Endothelial cell of umbilical vein (primary cell): ENCODE results near the gene CPNE5. TPM values are rescaled to one million over a fixed set of nuclear protein-coding genes. Genes with fewer than 3 reads are reported as not detected.

Experiments used
- BruUV-seq: library from RNA; stranded (reverse); fragments of 400-500 nt; replicated peaks from 2 replicates; lab custom pipeline; 2021; lab: Mats Ljungman, UMichigan
- CTCF ChIA-PET: fragments of 300-600, 350-600 bp; sonication (Branson Sonifier 250); formaldehyde crosslinking; loops from one replicate; lab custom pipeline; 2021; ENCODE audit warnings: antibody characterized with exemption, inconsistent platforms; lab: Charles Lee
- POLR2A ChIA-PET: fragments of 300-600, 350-600 bp; sonication (Branson Sonifier 250); formaldehyde crosslinking; loops from one replicate; lab custom pipeline; 2021; ENCODE audit warnings: antibody characterized with exemption, inconsistent platforms; lab: Charles Lee
- DNase-seq: peaks from one replicate; pipeline ENCODE4 v3.0.0-alpha.2; 2011; ENCODE audit warnings: low read depth, low spot score
- FAIRE-seq: peaks from 2 replicates; lab custom pipeline; 2011; peaks lifted over from hg19 to GRCh38; lab: Jason Lieb, UNC
- H2AFZ ChIP-seq: 2 replicates; pipeline ENCODE4 v1.6.0; 2012; ENCODE audit warnings: low read depth, low read length, control low read depth, inconsistent platforms
- H3K27ac ChIP-seq: 2 replicates; pipeline ENCODE4 v1.5.1; 2011; ENCODE audit warnings: low read depth, mild to moderate bottlenecking, control low read depth, low read length, moderate library complexity; ENCODE audit not compliant: insufficient read depth
- H3K27me3 ChIP-seq, 2 experiments: 2 replicates each; pipeline versions ENCODE4 v1.6.0 to v1.6.1; 2011; ENCODE audit warnings: low read length in 2 of 2, mixed read lengths in 1 of 2; ENCODE audit not compliant: control insufficient read depth in 2 of 2, insufficient read depth in 2 of 2
- H3K36me3 ChIP-seq, 2 experiments: 2 replicates in 1 of 2; 3 replicates in 1 of 2; pipeline ENCODE4 v1.5.1; 2011; ENCODE audit warnings: low read length in 2 of 2, mild to moderate bottlenecking in 1 of 2, moderate library complexity in 1 of 2; ENCODE audit not compliant: control insufficient read depth in 2 of 2, insufficient read depth in 2 of 2; ENCODE audit errors: extremely low read depth in 1 of 2
- H3K4me1 ChIP-seq: 3 replicates; pipeline ENCODE4 v1.5.1; 2011; ENCODE audit warnings: mild to moderate bottlenecking, low read length; ENCODE audit not compliant: control insufficient read depth, insufficient read depth; ENCODE audit errors: extremely low read depth
- H3K4me2 ChIP-seq: 2 replicates; pipeline ENCODE4 v1.6.1; 2011; ENCODE audit warnings: low read length, control low read depth, mixed read lengths; ENCODE audit not compliant: insufficient read depth
- H3K4me3 ChIP-seq, 3 experiments: fragments of 200-600 bp in 1 of 3; sonication (generic), shearing (Covaris generic) in 1 of 3; replicated peaks in 1 of 3; 2 replicates each; pipeline ENCODE4 v1.5.1; 2011 to 2016; ENCODE audit warnings: control low read depth in 3 of 3, low read length in 3 of 3, mild to moderate bottlenecking in 2 of 3, inconsistent platforms in 1 of 3, low read depth in 1 of 3, moderate library complexity in 1 of 3; ENCODE audit not compliant: insufficient read depth in 1 of 3
- H3K79me2 ChIP-seq: 2 replicates; pipeline ENCODE4 v1.6.0; 2012; ENCODE audit warnings: low read length, inconsistent platforms; ENCODE audit not compliant: control insufficient read depth, insufficient read depth
- H3K9ac ChIP-seq: replicated peaks from 2 replicates; pipeline ENCODE3; 2011; ENCODE audit warnings: low read length, control low read depth; ENCODE audit not compliant: insufficient read depth; ENCODE audit errors: extremely low read depth
- H3K9me1 ChIP-seq: replicated peaks from 3 replicates; pipeline ENCODE4 v1.6.0; 2011; ENCODE audit warnings: mild to moderate bottlenecking, low read length; ENCODE audit not compliant: control insufficient read depth, insufficient read depth; ENCODE audit errors: extremely low read depth
- H3K9me3 ChIP-seq: replicated peaks from 2 replicates; pipeline ENCODE4 v1.5.1; 2012; ENCODE audit warnings: low read length, inconsistent platforms; ENCODE audit not compliant: control insufficient read depth, insufficient read depth
- H4K20me1 ChIP-seq: replicated peaks from 2 replicates; pipeline ENCODE3; 2011; ENCODE audit warnings: mild to moderate bottlenecking, low read length; ENCODE audit not compliant: control insufficient read depth, insufficient read depth; ENCODE audit errors: extremely low read depth
- EZH2 ChIP-seq: IDR thresholded peaks from 2 replicates; pipeline ENCODE4 v1.6.1; 2012; ENCODE audit warnings: borderline replicate concordance, low read depth, mild to moderate bottlenecking, moderate library complexity, low read length, inconsistent platforms; ENCODE audit not compliant: severe bottlenecking
- FOS ChIP-seq: IDR thresholded peaks from 2 replicates; pipeline ENCODE4 v1.6.1; 2011; ENCODE audit warnings: mild to moderate bottlenecking, low read length, moderate library complexity, borderline replicate concordance; ENCODE audit not compliant: insufficient read depth
- GATA2 ChIP-seq: IDR thresholded peaks from 2 replicates; pipeline ENCODE4 v1.7.0; 2011; ENCODE audit warnings: low read depth, mild to moderate bottlenecking, moderate library complexity, mixed read lengths, low read length; ENCODE audit not compliant: insufficient read length, insufficient read depth
- JUN ChIP-seq: IDR thresholded peaks from 2 replicates; pipeline ENCODE4 v1.6.1; 2011; ENCODE audit warnings: borderline replicate concordance, low read depth; ENCODE audit not compliant: insufficient read length, insufficient read depth
- MYC ChIP-seq: IDR thresholded peaks from one replicate; pipeline ENCODE4 v1.6.1; 2011; ENCODE audit warnings: mild to moderate bottlenecking, low read depth, low read length
- POLR2A ChIP-seq: IDR thresholded peaks from 2 replicates; pipeline ENCODE4 v1.6.1; 2012; ENCODE audit warnings: low read depth, mild to moderate bottlenecking, control low read depth, low read length
- POLR2AphosphoS5 ChIP-seq: IDR thresholded peaks from 2 replicates; pipeline ENCODE4 v1.6.1; 2012; ENCODE audit warnings: low read depth, mild to moderate bottlenecking, control low read depth, low read length, moderate library complexity; ENCODE audit not compliant: insufficient read depth
- dilution Hi-C: fragments of 300-500 bp; cut with MboI; formaldehyde crosslinking; loops from one replicate; pipeline ENCODE4 v1.15.0; 2019; ENCODE audit warnings: low sequenced_read_pairs; ENCODE audit not compliant: extremely low pct_ligation_motif_present
- intact Hi-C: fragments of 100-400 bp; cut with micrococcal nuclease; formaldehyde crosslinking; loops from one replicate; pipeline ENCODE4 v1.10.0; 2022
- polyA plus RNA-seq, 4 experiments: library from polyadenylated mRNA; depleted of rRNA in 3 of 4; stranded (reverse) in 3 of 4; unstranded in 1 of 4; fragments of >200 nt; gene quantifications; 2 replicates each; pipeline versions ENCODE4 v1.2.1 to v1.2.3, GENCODE V29; 2011 to 2012; ENCODE audit warnings: missing spikeins in 1 of 4
- total RNA-seq: library from RNA; stranded (reverse); gene quantifications from 2 replicates; pipeline ENCODE4 v1.2.3, GENCODE V29; 2021
- TF ChIP-seq, protein P1 (sequence below): IDR thresholded peaks from 2 replicates; pipeline ENCODE4 v1.6.1; 2011; ENCODE audit not compliant: insufficient read depth, insufficient read length
- TF ChIP-seq, protein P2 (sequence below), 2 donors: IDR thresholded peaks; 1 replicate in 1 of 2; 2 replicates in 1 of 2; pipeline ENCODE4 v1.5.1; 2011; ENCODE audit warnings: low read length in 2 of 2, mild to moderate bottlenecking in 2 of 2, moderate library complexity in 2 of 2, control low read depth in 1 of 2, inconsistent platforms in 1 of 2, low read depth in 1 of 2; ENCODE audit not compliant: insufficient read depth in 1 of 2; ENCODE audit errors: extremely low read depth in 1 of 2

The CPNE5 gene
- total and polyA plus RNA-seq, 2 donors (not counting 3 experiments of a cell fraction or from before 2014, with no cell fraction given) = 18.8 to 49.4 TPM

DNA sequence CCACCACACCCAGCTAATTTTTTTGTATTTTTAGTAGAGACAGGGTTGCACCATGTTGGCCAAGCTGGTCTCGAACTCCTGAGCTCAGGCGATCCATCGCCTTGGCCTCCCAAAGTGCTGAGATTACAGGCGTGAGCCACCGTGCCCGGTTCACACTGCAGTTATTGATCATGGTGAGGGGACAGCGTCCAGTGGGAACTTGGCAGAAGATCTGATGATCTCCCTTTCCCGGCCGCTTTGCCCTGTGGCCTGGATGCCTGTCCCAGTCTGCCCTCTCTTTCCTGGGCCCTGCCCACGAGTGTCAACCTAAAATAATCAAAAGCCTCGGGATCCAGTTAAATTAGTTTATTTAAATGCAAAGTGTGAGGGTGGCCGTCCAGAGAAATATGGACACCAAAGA lies 42.2 kb downstream of the CPNE5 start:
- Histone ChIP-seq H3K4me1 (no peaks in the 10 kb centered on the region), H3K4me3 (no peak overlapping the region), H4K20me1 (no peaks in the 10 kb centered on the region), H3K4me2 (no peak overlapping the region), H2AFZ (no peak overlapping the region), H3K9ac (no peak overlapping the region), H3K9me3 (no peaks in the 10 kb centered on the region), H3K27ac (no peak overlapping the region), H3K36me3 (peaks cover 2 to 42% of the 10 kb centered on the region in 2 experiments), H3K27me3 (no peaks in the 10 kb centered on the region), H3K79me2 (no peaks in the 10 kb centered on the region), H3K9me1 (no peaks in the 10 kb centered on the region)
- no peak for DNase-seq
- no TSS peak for BruUV-seq
- no peak for FAIRE-seq
- no peak for TF ChIP-seq GATA2
- TF ChIP-seq EZH2 = no peak
- no peak for TF ChIP-seq POLR2AphosphoS5
- TF ChIP-seq, protein P1, sequence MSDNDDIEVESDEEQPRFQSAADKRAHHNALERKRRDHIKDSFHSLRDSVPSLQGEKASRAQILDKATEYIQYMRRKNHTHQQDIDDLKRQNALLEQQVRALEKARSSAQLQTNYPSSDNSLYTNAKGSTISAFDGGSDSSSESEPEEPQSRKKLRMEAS = no peak
- TF ChIP-seq FOS = no peak
- no peak for TF ChIP-seq JUN
- TF ChIP-seq POLR2A = no peak
- no peak for TF ChIP-seq MYC
- TF ChIP-seq, protein P2, sequence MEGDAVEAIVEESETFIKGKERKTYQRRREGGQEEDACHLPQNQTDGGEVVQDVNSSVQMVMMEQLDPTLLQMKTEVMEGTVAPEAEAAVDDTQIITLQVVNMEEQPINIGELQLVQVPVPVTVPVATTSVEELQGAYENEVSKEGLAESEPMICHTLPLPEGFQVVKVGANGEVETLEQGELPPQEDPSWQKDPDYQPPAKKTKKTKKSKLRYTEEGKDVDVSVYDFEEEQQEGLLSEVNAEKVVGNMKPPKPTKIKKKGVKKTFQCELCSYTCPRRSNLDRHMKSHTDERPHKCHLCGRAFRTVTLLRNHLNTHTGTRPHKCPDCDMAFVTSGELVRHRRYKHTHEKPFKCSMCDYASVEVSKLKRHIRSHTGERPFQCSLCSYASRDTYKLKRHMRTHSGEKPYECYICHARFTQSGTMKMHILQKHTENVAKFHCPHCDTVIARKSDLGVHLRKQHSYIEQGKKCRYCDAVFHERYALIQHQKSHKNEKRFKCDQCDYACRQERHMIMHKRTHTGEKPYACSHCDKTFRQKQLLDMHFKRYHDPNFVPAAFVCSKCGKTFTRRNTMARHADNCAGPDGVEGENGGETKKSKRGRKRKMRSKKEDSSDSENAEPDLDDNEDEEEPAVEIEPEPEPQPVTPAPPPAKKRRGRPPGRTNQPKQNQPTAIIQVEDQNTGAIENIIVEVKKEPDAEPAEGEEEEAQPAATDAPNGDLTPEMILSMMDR (IDR thresholded peaks at IDR 0.05; ENCODE audit: extremely low read depth in 1 of 2, insufficient read depth in 1 of 2, low read depth in 1 of 2, low read length in 2 of 2) = no peak
- ChIA-PET POLR2A (no interaction called here), CTCF (interaction anchor here (1.4 to 1.7 kb wide), 3 partner anchors 15 to 52 kb away, joined by 3 to 6 read pairs (median 4); no protein-coding TSS in a partner anchor)
- intact Hi-C loops (no loop called here), dilution Hi-C loops (no loop called here)
